ENCODE results near the gene WWOX. TPM values are rescaled to one million over a fixed set of nuclear protein-coding genes. Genes with fewer than 3 reads are reported as not detected.

Gene WWOX
- total and polyA plus RNA-seq, 7 donors: 7.1 to 46.8 (median 16.1) TPM

GRCh38 chr16:78962457-78962929, 863.0 kb downstream of the WWOX start:
- TF ChIP-seq EP300 (IDR thresholded peaks at IDR 0.05): no peak
- no peak for TF ChIP-seq POLR2A (IDR thresholded peaks at IDR 0.05)
- no peak for TF ChIP-seq CTCF (IDR thresholded peaks at IDR 0.05)
- TF ChIP-seq POLR2AphosphoS5 (IDR thresholded peaks at IDR 0.05): no peak
- WGBS, 2 donors: 63 to 65% methylated on average over 2 of the region's 2 CpGs
- Histone ChIP-seq H3K36me3 (no peaks in the 10 kb centered on the region), H3K4me3 (no peak overlapping the region), H3K4me1 (no peaks in the 10 kb centered on the region), H3K27me3 (no peaks in the 10 kb centered on the region), H3K9me3 (no peaks in the 10 kb centered on the region), H3K27ac (no peak overlapping the region)
- DNase-seq: no peak
- intact Hi-C loops (cut with DNase I): no loop called here

GRCh38 chr16:78967948-78968347, 868.5 kb downstream of the WWOX start:
- no peak overlapping the region for H3K27ac ChIP-seq
- no peaks in the 10 kb centered on the region for H3K27me3 ChIP-seq
- peaks cover 0 to 4% (median 0%) of the 10 kb centered on the region in 4 donors for H3K4me1 ChIP-seq
- 69 to 89% methylated on average over 20 of the region's 20 CpGs for WGBS, 2 donors
- intact Hi-C loops (cut with DNase I): no loop called here
- TF ChIP-seq POLR2A (IDR thresholded peaks at IDR 0.05): no peak
- TF ChIP-seq EP300 (IDR thresholded peaks at IDR 0.05): no peak
- no peak for TF ChIP-seq POLR2AphosphoS5 (IDR thresholded peaks at IDR 0.05)
- no peak for TF ChIP-seq CTCF (IDR thresholded peaks at IDR 0.05)
- no peak overlapping the region for H3K4me3 ChIP-seq
- no peaks in the 10 kb centered on the region for H3K9me3 ChIP-seq
- no peak for DNase-seq
- H3K36me3 ChIP-seq: no peaks in the 10 kb centered on the region

GRCh38 chr16:78969721-78970120, 870.3 kb downstream of the WWOX start:
- intact Hi-C loops (cut with DNase I): no loop called here
- TF ChIP-seq POLR2AphosphoS5 (IDR thresholded peaks at IDR 0.05): no peak
- TF ChIP-seq EP300 (IDR thresholded peaks at IDR 0.05): no peak
- no peak for TF ChIP-seq POLR2A (IDR thresholded peaks at IDR 0.05)
- TF ChIP-seq CTCF (IDR thresholded peaks at IDR 0.05): no peak
- peaks cover 0 to 4% (median 0%) of the 10 kb centered on the region in 4 donors for H3K4me1 ChIP-seq

GRCh38 chr16:78970650-78971049, 871.2 kb downstream of the WWOX start:
- TF ChIP-seq CTCF (IDR thresholded peaks at IDR 0.05) (no peak), POLR2AphosphoS5 (IDR thresholded peaks at IDR 0.05) (no peak), EP300 (IDR thresholded peaks at IDR 0.05) (no peak), POLR2A (IDR thresholded peaks at IDR 0.05) (no peak)
- no peak overlapping the region for H3K27ac ChIP-seq
- WGBS, 2 donors: 86 to 95% methylated on average over 2 of the region's 2 CpGs
- H3K4me1 ChIP-seq: peaks cover 0 to 4% (median 0%) of the 10 kb centered on the region in 4 donors
- H3K36me3 ChIP-seq: no peaks in the 10 kb centered on the region
- no peaks in the 10 kb centered on the region for H3K9me3 ChIP-seq
- no peaks in the 10 kb centered on the region for H3K27me3 ChIP-seq
- intact Hi-C loops (cut with DNase I): no loop called here
- DNase-seq: no peak
- H3K4me3 ChIP-seq: no peak overlapping the region

More at GRCh38 chr16:78969721-78970120, 870.3 kb downstream of the WWOX start:
- Histone ChIP-seq H3K4me3 (no peak overlapping the region), H3K9me3 (no peaks in the 10 kb centered on the region), H3K27me3 (no peaks in the 10 kb centered on the region), H3K36me3 (no peaks in the 10 kb centered on the region), H3K27ac (no peak overlapping the region)
- 14 to 41% methylated on average over 3 of the region's 3 CpGs for WGBS, 2 donors
- DNase-seq: no peak

- no peak for TF ChIP-seq EP300 (IDR thresholded peaks at IDR 0.05)
- TF ChIP-seq POLR2AphosphoS5 (IDR thresholded peaks at IDR 0.05): no peak
- no peak for TF ChIP-seq POLR2A (IDR thresholded peaks at IDR 0.05)
- TF ChIP-seq CTCF (IDR thresholded peaks at IDR 0.05): no peak
- no peaks in the 10 kb centered on the region for H3K9me3 ChIP-seq
- no peak overlapping the region for H3K4me3 ChIP-seq
- no peak overlapping the region for H3K27ac ChIP-seq
- WGBS, 2 donors: 77 to 80% methylated on average over 10 of the region's 10 CpGs
- no peaks in the 10 kb centered on the region for H3K27me3 ChIP-seq
- H3K4me1 ChIP-seq: peaks cover 0 to 4% (median 0%) of the 10 kb centered on the region in 4 donors
- DNase-seq: no peak
- H3K36me3 ChIP-seq: no peaks in the 10 kb centered on the region
- intact Hi-C loops (cut with DNase I): no loop called here
These were observed 872.6 kb downstream of the WWOX start for GRCh38 chr16:78972006-78972405.
